ENCODE data around the gene VTI1A.
A peak's percentile ranks its signal among the peaks of the same experiment; 100 is the strongest.

Gene VTI1A

DNA sequence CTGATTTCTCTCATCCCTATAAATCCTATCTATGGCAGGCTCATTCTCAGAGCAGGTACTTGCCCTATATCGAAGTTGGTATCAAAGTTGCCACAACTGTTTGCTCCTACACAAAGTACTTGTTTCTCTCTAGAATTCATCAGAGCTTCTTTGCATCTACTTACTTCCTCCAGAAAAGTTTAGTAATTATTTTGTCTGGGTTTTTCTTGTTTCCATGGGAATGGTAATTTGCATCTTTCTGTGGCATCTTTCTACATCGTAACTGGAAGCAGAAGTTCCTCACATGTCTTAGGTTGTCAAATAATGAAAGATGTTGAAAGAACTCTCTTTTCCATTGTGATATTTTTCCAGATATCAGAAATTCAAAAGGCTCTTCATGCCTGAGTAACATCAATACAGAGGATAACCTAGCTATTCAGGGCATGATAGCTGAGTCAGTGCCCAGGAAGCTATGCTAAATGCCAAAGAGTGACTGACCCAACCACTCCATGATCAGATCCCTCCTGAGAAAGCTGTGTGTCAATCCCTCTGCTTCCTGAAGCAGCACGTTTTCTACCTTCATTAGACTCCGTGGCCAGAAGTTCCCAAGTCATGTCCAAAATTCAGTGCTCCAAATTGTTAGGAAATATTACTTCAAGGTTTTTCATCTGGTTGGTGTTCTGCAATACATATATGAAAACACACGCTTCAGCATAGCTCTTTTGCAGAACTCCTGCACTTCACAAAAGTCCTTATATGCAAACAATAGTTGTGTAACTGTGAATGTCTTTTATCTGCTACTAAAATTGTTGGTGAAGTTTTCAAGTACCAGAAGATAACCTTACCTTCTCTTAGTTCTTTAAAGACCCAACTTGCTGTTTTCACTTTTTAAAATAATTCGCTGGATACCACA lies 216.5 kb downstream of the VTI1A start:
- peaks cover 6% of the 10 kb centered on the region for H3K9me3 ChIP-seq (ENCODE audit: control insufficient read depth, low read length)
- H3K9ac ChIP-seq (ENCODE audit: low read length) = no peak overlapping the region
- H3K36me3 ChIP-seq (ENCODE audit: control insufficient read depth, insufficient read depth, low read length, severe bottlenecking) = no peaks in the 10 kb centered on the region
- no peak overlapping the region for H3K4me3 ChIP-seq (ENCODE audit: low read length)
- DNase-seq (ENCODE audit: low read depth) = peak; percentile 57
- H3K4me1 ChIP-seq (ENCODE audit: control insufficient read depth, insufficient read depth, low read length) = peaks cover 9% of the 10 kb centered on the region
- no peaks in the 10 kb centered on the region for H3K27me3 ChIP-seq (replicated peaks; ENCODE audit: control insufficient read depth, insufficient read depth, low read length)

DNA sequence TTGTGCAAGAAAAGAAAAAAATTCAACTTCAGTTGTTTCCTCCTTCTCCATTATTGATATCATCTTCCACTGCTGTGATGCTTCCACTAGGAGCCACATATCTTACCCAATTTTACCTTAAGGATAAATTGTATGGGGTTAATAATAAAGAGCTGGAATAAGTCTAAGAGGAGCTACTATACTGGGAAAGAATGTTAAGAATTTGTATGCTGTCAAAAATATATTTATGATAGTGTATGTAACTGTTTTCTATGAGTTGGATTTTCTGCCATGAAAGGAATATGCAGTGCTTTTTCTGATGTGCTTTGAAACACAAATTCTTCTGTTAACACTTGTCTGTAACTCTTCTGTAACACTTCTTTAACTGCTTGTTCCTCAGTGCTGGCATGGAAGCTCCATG lies 219.1 kb downstream of the VTI1A start:
- H3K9ac ChIP-seq (ENCODE audit: low read length) = no peak overlapping the region
- peaks cover 9% of the 10 kb centered on the region for H3K4me1 ChIP-seq (ENCODE audit: control insufficient read depth, insufficient read depth, low read length)
- H3K4me3 ChIP-seq (ENCODE audit: low read length) = no peak overlapping the region
- DNase-seq (ENCODE audit: low read depth) = no peak
- no peaks in the 10 kb centered on the region for H3K27me3 ChIP-seq (replicated peaks; ENCODE audit: control insufficient read depth, insufficient read depth, low read length)
- peaks cover 6% of the 10 kb centered on the region for H3K9me3 ChIP-seq (ENCODE audit: control insufficient read depth, low read length)
- H3K36me3 ChIP-seq (ENCODE audit: control insufficient read depth, insufficient read depth, low read length, severe bottlenecking) = peaks cover 12% of the 10 kb centered on the region

DNA sequence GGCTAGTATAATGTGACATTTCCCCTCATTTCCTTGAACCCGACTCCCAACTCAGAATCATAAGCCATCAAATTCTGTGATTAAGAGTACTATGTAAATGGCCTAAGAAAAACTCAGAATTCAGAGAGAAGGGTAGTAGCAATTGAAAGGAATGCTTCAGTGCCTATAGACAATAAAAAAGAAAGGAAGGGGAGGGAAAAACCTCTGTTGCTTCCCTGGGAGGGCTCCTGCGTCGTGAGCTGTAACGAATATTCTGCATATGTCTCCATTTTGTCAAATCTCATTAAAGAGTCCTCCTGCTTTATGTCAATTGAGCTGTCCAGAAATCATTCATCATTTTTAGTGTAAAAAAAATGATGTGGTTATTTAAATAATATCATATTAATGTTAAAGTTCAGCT lies 223.0 kb downstream of the VTI1A start:
- Histone ChIP-seq H3K9ac (ENCODE audit: low read length) (no peak overlapping the region), H3K4me3 (ENCODE audit: low read length) (no peak overlapping the region), H3K36me3 (ENCODE audit: control insufficient read depth, insufficient read depth, low read length, severe bottlenecking) (peaks cover 12% of the 10 kb centered on the region), H3K4me1 (ENCODE audit: control insufficient read depth, insufficient read depth, low read length) (no peaks in the 10 kb centered on the region), H3K27me3 (replicated peaks; ENCODE audit: control insufficient read depth, insufficient read depth, low read length) (no peaks in the 10 kb centered on the region), H3K9me3 (ENCODE audit: control insufficient read depth, low read length) (no peaks in the 10 kb centered on the region)
- DNase-seq (ENCODE audit: low read depth) = no peak

DNA sequence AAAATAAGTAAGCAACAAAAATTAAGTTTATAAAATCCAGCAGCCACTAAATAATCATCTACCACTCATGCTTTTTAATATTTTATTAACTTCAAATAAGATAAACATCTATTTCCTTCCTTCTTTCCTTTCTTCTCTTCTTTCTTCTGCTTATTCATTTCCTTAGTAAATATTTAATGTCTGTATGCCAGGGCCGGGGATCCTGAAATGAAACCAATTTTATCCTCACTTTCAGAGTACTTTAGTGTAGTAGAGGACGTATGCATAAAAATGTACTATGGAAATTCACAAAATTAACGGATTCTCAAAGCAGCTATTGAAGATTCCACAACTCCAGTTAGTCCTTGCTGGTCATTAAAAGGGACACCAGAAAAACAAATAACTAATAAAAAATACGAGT lies 224.7 kb downstream of the VTI1A start:
- Histone ChIP-seq H3K4me3 (ENCODE audit: low read length) (no peak overlapping the region), H3K36me3 (ENCODE audit: control insufficient read depth, insufficient read depth, low read length, severe bottlenecking) (peaks cover 12% of the 10 kb centered on the region), H3K27me3 (replicated peaks; ENCODE audit: control insufficient read depth, insufficient read depth, low read length) (no peaks in the 10 kb centered on the region), H3K9ac (ENCODE audit: low read length) (no peak overlapping the region), H3K4me1 (ENCODE audit: control insufficient read depth, insufficient read depth, low read length) (no peaks in the 10 kb centered on the region), H3K9me3 (ENCODE audit: control insufficient read depth, low read length) (no peaks in the 10 kb centered on the region)
- no peak for DNase-seq (ENCODE audit: low read depth)

DNA sequence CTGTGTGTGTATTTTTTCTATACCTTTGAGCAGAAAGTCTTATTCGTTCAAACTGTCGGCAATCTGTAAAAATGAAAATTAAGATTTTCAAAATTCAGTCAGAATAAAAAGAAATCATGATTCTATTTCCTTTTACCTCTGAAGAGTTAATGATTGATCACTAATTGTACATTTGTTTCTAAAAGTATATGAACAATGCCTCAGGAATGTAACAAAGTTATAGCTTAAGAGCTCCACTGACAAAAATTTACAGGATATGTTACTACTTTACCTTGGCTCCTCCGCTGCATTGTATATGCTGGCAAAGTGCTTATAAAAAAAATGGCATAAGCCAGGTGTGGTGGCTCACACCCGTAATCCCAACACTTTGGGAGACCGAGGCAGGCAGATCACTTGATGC lies 225.7 kb downstream of the VTI1A start:
- Histone ChIP-seq H3K36me3 (ENCODE audit: control insufficient read depth, insufficient read depth, low read length, severe bottlenecking) (peaks cover 12% of the 10 kb centered on the region), H3K4me1 (ENCODE audit: control insufficient read depth, insufficient read depth, low read length) (no peaks in the 10 kb centered on the region), H3K4me3 (ENCODE audit: low read length) (no peak overlapping the region), H3K9ac (ENCODE audit: low read length) (no peak overlapping the region), H3K27me3 (replicated peaks; ENCODE audit: control insufficient read depth, insufficient read depth, low read length) (no peaks in the 10 kb centered on the region), H3K9me3 (ENCODE audit: control insufficient read depth, low read length) (no peaks in the 10 kb centered on the region)
- DNase-seq (ENCODE audit: low read depth) = no peak

DNA sequence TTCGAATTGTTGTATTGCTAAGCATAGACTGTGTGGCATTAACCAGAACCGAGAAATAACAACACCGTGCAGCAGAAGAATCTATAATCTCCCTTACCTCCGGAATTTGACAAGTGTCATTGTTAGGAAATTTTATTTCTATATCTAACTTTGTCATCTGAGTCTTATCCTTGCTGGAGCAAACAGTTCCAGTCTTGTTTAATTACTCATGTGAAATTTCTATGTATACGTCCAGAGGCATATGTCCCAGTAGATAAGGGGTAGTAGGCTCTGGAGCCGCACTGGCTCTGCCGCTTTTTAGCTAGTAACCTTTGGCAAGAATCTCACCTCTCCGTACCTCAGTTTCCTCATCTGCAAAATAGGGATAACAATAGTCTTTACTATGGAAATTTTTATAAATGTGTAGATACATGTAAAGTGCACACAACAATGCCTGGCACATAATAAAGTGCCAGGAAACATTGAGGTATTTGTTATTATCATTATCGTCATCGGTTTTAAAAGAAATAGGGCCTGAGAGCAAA lies 228.6 kb downstream of the VTI1A start:
- H3K27me3 ChIP-seq (replicated peaks; ENCODE audit: control insufficient read depth, insufficient read depth, low read length) = no peaks in the 10 kb centered on the region
- H3K4me3 ChIP-seq (ENCODE audit: low read length) = no peak overlapping the region
- H3K4me1 ChIP-seq (ENCODE audit: control insufficient read depth, insufficient read depth, low read length) = no peaks in the 10 kb centered on the region
- no peaks in the 10 kb centered on the region for H3K36me3 ChIP-seq (ENCODE audit: control insufficient read depth, insufficient read depth, low read length, severe bottlenecking)
- H3K9ac ChIP-seq (ENCODE audit: low read length) = no peak overlapping the region
- no peaks in the 10 kb centered on the region for H3K9me3 ChIP-seq (ENCODE audit: control insufficient read depth, low read length)
- no peak for DNase-seq (ENCODE audit: low read depth)

DNA sequence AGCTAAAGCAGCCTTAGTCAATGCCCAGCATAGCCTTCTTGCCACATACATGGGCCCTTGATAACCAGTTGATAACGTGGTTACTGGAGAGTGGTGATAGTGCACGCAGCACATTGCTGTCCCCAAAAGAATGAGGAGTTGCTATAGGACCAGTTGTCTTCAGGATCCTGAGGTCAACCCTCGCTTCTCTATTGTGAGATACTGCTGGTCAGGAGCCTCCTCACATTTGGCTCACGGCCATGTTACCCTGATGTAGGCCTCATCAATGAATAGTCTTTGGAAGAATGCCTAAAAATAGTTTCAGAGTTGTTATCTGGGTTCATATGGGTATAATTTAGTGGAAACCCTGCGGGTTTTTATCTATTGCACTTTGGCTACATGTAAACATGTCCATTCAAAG lies 230.7 kb downstream of the VTI1A start:
- Histone ChIP-seq H3K9ac (ENCODE audit: low read length) (no peak overlapping the region), H3K36me3 (ENCODE audit: control insufficient read depth, insufficient read depth, low read length, severe bottlenecking) (peaks cover 3% of the 10 kb centered on the region), H3K9me3 (ENCODE audit: control insufficient read depth, low read length) (no peaks in the 10 kb centered on the region), H3K4me1 (ENCODE audit: control insufficient read depth, insufficient read depth, low read length) (no peaks in the 10 kb centered on the region), H3K4me3 (ENCODE audit: low read length) (no peak overlapping the region), H3K27me3 (replicated peaks; ENCODE audit: control insufficient read depth, insufficient read depth, low read length) (no peaks in the 10 kb centered on the region)
- no peak for DNase-seq (ENCODE audit: low read depth)

DNA sequence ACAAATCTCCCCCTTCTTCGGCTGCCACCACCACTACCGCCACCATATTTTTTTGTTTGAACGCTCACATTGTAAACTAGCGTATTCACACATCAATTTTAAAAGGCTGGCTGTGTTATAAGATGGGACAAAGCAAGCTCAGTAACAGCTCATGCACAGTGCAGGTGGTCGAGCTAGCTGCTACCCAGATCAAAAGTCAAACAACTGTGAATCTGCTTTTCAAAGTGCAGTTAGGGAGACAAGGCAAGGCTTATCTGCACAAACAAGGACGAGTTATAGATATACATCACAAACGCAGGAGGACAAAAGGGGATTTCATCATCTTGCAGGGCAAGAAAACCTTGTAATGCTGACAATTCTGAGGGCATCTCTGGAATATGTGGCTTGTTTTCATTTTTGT lies 231.6 kb downstream of the VTI1A start:
- Histone ChIP-seq H3K4me1 (ENCODE audit: control insufficient read depth, insufficient read depth, low read length) (no peaks in the 10 kb centered on the region), H3K9me3 (ENCODE audit: control insufficient read depth, low read length) (no peaks in the 10 kb centered on the region), H3K27me3 (replicated peaks; ENCODE audit: control insufficient read depth, insufficient read depth, low read length) (no peaks in the 10 kb centered on the region), H3K36me3 (ENCODE audit: control insufficient read depth, insufficient read depth, low read length, severe bottlenecking) (peaks cover 3% of the 10 kb centered on the region), H3K9ac (ENCODE audit: low read length) (no peak overlapping the region), H3K4me3 (ENCODE audit: low read length) (no peak overlapping the region)
- no peak for DNase-seq (ENCODE audit: low read depth)

DNA sequence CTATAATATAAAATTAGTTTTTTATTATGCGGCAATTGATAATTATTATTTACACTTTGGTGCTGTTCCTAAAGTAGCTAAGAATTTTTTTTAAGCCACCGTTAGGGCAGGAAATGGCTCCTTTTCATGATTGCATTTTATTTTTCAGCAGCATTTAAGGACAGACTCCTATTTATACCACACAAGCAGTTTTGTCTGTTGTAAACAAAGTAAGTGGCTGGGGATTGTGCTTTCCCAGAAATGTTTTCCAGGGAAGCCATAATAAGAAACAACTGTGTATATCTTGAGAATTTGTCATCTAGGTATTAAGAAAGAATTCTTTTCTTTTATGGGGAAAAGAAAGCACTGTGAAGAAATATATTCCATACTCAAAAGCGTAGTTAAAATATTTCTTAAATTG lies 232.0 kb downstream of the VTI1A start:
- H3K4me3 ChIP-seq (ENCODE audit: low read length) = no peak overlapping the region
- DNase-seq (ENCODE audit: low read depth) = peak; percentile 59
- no peaks in the 10 kb centered on the region for H3K27me3 ChIP-seq (replicated peaks; ENCODE audit: control insufficient read depth, insufficient read depth, low read length)

DNA sequence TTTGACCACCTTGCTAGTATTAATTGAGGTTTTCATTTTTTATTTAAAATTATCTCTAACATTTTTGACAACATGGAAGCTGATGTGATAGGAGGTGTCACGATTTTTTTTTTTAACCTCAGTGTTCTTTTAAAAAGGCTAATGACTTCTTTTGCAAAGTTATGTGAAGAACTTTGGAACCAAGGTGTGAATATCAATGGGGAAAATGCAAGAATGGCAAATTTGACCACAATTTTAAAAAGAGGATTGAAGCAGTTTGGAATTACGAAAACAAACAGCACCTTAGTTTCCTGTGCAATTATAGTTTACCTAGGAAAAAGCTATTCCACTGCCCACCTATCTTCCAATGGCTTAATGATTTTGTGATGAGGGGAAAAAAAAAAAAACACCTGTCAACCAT lies 232.4 kb downstream of the VTI1A start:
- H3K27me3 ChIP-seq (replicated peaks; ENCODE audit: control insufficient read depth, insufficient read depth, low read length) = no peaks in the 10 kb centered on the region
- peaks cover 3% of the 10 kb centered on the region for H3K36me3 ChIP-seq (ENCODE audit: control insufficient read depth, insufficient read depth, low read length, severe bottlenecking)
- no peak overlapping the region for H3K9ac ChIP-seq (ENCODE audit: low read length)
- H3K4me3 ChIP-seq (ENCODE audit: low read length) = no peak overlapping the region
- DNase-seq (ENCODE audit: low read depth) = no peak
- H3K4me1 ChIP-seq (ENCODE audit: control insufficient read depth, insufficient read depth, low read length) = no peaks in the 10 kb centered on the region
- no peaks in the 10 kb centered on the region for H3K9me3 ChIP-seq (ENCODE audit: control insufficient read depth, low read length)

More for the DNA sequence above, 232.0 kb downstream of the VTI1A start:
- no peaks in the 10 kb centered on the region for H3K9me3 ChIP-seq (ENCODE audit: control insufficient read depth, low read length)
- no peaks in the 10 kb centered on the region for H3K4me1 ChIP-seq (ENCODE audit: control insufficient read depth, insufficient read depth, low read length)
- H3K36me3 ChIP-seq (ENCODE audit: control insufficient read depth, insufficient read depth, low read length, severe bottlenecking) = peaks cover 3% of the 10 kb centered on the region
- no peak overlapping the region for H3K9ac ChIP-seq (ENCODE audit: low read length)

DNA sequence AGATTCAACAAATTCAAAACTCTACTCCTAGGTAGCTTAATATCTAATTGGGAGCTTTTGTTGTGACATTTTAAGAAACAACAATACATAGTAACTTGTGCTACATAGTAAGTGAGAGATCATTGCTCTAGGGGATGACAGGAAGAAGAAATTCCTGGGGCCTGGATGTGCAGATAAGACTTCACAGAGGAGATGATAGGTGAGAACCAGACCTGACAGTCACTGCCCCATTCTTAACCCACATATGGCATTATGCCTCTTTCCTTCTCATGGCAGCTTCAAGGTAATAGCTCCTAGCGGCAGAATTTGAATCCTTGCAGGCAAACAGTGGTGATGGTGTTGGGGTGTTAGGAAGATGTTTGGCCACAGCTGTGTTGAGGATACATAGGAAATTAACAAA lies 233.6 kb downstream of the VTI1A start:
- H3K4me1 ChIP-seq (ENCODE audit: control insufficient read depth, insufficient read depth, low read length) = no peaks in the 10 kb centered on the region
- no peak for DNase-seq (ENCODE audit: low read depth)
- H3K4me3 ChIP-seq (ENCODE audit: low read length) = no peak overlapping the region
- H3K27me3 ChIP-seq (replicated peaks; ENCODE audit: control insufficient read depth, insufficient read depth, low read length) = no peaks in the 10 kb centered on the region
- no peaks in the 10 kb centered on the region for H3K9me3 ChIP-seq (ENCODE audit: control insufficient read depth, low read length)
- H3K9ac ChIP-seq (ENCODE audit: low read length) = no peak overlapping the region
- peaks cover 3% of the 10 kb centered on the region for H3K36me3 ChIP-seq (ENCODE audit: control insufficient read depth, insufficient read depth, low read length, severe bottlenecking)

All from adipocyte (in vitro differentiated cells).